SK-N-SH (cell line): ENCODE results near the gene ZFP64. TPM values are rescaled to one million over a fixed set of nuclear protein-coding genes. Genes with fewer than 3 reads are reported as not detected.

Experiments
- CTCF ChIA-PET: fragments of 300-600, 350-600 bp; formaldehyde crosslinking; extraction: SDS; loops from one replicate; lab custom pipeline; 2021; lab: Yijun Ruan, JAX
- POLR2A ChIA-PET: fragments of 350-600 bp; sonication (Branson Sonifier 250); formaldehyde crosslinking; extraction: SDS; loops from one replicate; lab custom pipeline; 2020; ENCODE audit warnings: antibody characterized with exemption, inconsistent platforms; lab: Yijun Ruan, JAX
- DNase-seq: peaks from one replicate; pipeline ENCODE4 v3.0.0; 2012
- H2AFZ ChIP-seq: fragments of 200-600 bp; sonication (generic); 2 replicates; pipeline ENCODE4 v1.8.1; 2016; ENCODE audit warnings: antibody characterized with exemption, mild to moderate bottlenecking, low read depth
- H3F3A ChIP-seq: fragments of 200-600 bp; sonication (generic); replicated peaks from 2 replicates; pipeline ENCODE3; 2016; ENCODE audit warnings: antibody characterized with exemption, mild to moderate bottlenecking; ENCODE audit not compliant: insufficient read depth
- H3K27ac ChIP-seq, 2 experiments: fragments of 200-500 bp in 1 of 2; fragments of 200-600 bp in 1 of 2; sonication (Bioruptor generic) in 1 of 2; sonication (generic), shearing (Covaris generic) in 1 of 2; 2 replicates each; pipeline versions ENCODE4 v1.5.1 to v1.6.1; 2014 to 2016; ENCODE audit warnings: low read depth in 2 of 2, inconsistent platforms in 1 of 2, low read length in 1 of 2, mild to moderate bottlenecking in 1 of 2, mixed read lengths in 1 of 2
- H3K27me3 ChIP-seq: fragments of 200-600 bp; sonication (generic), shearing (Covaris generic); 2 replicates; pipeline ENCODE4 v1.6.1; 2016; ENCODE audit warnings: mixed run types; ENCODE audit not compliant: insufficient read depth
- H3K36me3 ChIP-seq, 2 experiments: fragments of 200-500 bp in 1 of 2; fragments of 200-600 bp in 1 of 2; sonication (Bioruptor generic) in 1 of 2; sonication (generic) in 1 of 2; replicated peaks in 1 of 2; 2 replicates each; pipeline versions ENCODE3 to v1.5.1; 2014 to 2016; ENCODE audit warnings: low read length in 1 of 2, mild to moderate bottlenecking in 1 of 2; ENCODE audit not compliant: insufficient read depth in 2 of 2, control insufficient read depth in 1 of 2
- H3K4me1 ChIP-seq, 2 experiments: fragments of 200-500 bp in 1 of 2; fragments of 200-600 bp in 1 of 2; sonication (Bioruptor generic) in 1 of 2; sonication (generic), shearing (Covaris generic) in 1 of 2; 2 replicates each; pipeline versions ENCODE4 v1.5.1 to v1.6.1; 2014 to 2016; ENCODE audit warnings: low read depth in 1 of 2, low read length in 1 of 2, mixed run types in 1 of 2; ENCODE audit not compliant: insufficient read depth in 2 of 2, control insufficient read depth in 1 of 2
- H3K4me2 ChIP-seq: fragments of 200-600 bp; sonication (generic), shearing (Covaris generic); 2 replicates; pipeline ENCODE4 v1.6.1; 2017; ENCODE audit warnings: mixed run types
- H3K4me3 ChIP-seq, 2 experiments: fragments of 200-500 bp in 1 of 2; fragments of 200-600 bp in 1 of 2; sonication (Bioruptor generic) in 1 of 2; sonication (generic), shearing (Covaris generic) in 1 of 2; 2 replicates each; pipeline versions ENCODE4 v1.5.1 to v1.8.1; 2014 to 2016; ENCODE audit warnings: low read depth in 2 of 2, inconsistent platforms in 1 of 2, low read length in 1 of 2, mild to moderate bottlenecking in 1 of 2, mixed read lengths in 1 of 2, moderate library complexity in 1 of 2
- H3K79me2 ChIP-seq: fragments of 200-600 bp; sonication (generic); 2 replicates; pipeline ENCODE4 v1.8.1; 2017; ENCODE audit warnings: mild to moderate bottlenecking; ENCODE audit not compliant: insufficient read depth
- H3K9ac ChIP-seq: fragments of 200-600 bp; sonication (generic); 2 replicates; pipeline ENCODE4 v1.6.1; 2017; ENCODE audit warnings: mixed run types
- H3K9me2 ChIP-seq: fragments of 200-600 bp; sonication (generic); 2 replicates; pipeline ENCODE4 v1.6.1; 2017; ENCODE audit warnings: mixed run types
- H3K9me3 ChIP-seq: fragments of 200-600 bp; sonication (generic); 2 replicates; pipeline ENCODE4 v1.6.1; 2017; ENCODE audit warnings: mixed run types, mild to moderate bottlenecking, moderate library complexity
- H4K20me1 ChIP-seq: fragments of 200-600 bp; sonication (generic); 2 replicates; pipeline ENCODE4 v1.6.1; 2017; ENCODE audit warnings: mild to moderate bottlenecking, mixed run types; ENCODE audit not compliant: insufficient read depth
- CHD2 ChIP-seq: fragments of 150-350 bp; IDR thresholded peaks from 2 replicates; pipeline ENCODE4 v1.6.1; 2018; ENCODE audit warnings: low read length; ENCODE audit not compliant: partially characterized antibody
- EP300 ChIP-seq, 2 experiments: IDR thresholded peaks; 2 replicates each; pipeline versions ENCODE4 v1.4.0 to v1.6.1; 2012; ENCODE audit warnings: borderline replicate concordance in 1 of 2, low read depth in 1 of 2, low read length in 1 of 2
- EZH2phosphoT487 ChIP-seq: fragments of 200-600 bp; sonication (generic); IDR thresholded peaks from 2 replicates; pipeline ENCODE4 v1.6.1; 2017; ENCODE audit warnings: low read depth, mixed run types, mild to moderate bottlenecking, antibody characterized with exemption, moderate library complexity, borderline replicate concordance
- FOXM1 ChIP-seq: IDR thresholded peaks from 2 replicates; pipeline ENCODE4 v1.4.0; 2012; ENCODE audit warnings: low read depth, mild to moderate bottlenecking
- GATA2 ChIP-seq: sonication (generic); formaldehyde crosslinking; IDR thresholded peaks from 2 replicates; pipeline ENCODE4 v1.5.0; 2020; ENCODE audit warnings: mild to moderate bottlenecking, missing genetic modification reagents
- IRF3 ChIP-seq: fragments of 150-350 bp; IDR thresholded peaks from 2 replicates; pipeline ENCODE4 v1.6.1; 2016; ENCODE audit warnings: mild to moderate bottlenecking, low read depth, low read length
- JUND ChIP-seq: IDR thresholded peaks from 2 replicates; pipeline ENCODE4 v1.4.0; 2012
- PBX3 ChIP-seq: IDR thresholded peaks from 2 replicates; pipeline ENCODE4; 2012
- POLR2AphosphoS5 ChIP-seq: IDR thresholded peaks from 2 replicates; pipeline ENCODE4 v1.6.1; 2012; ENCODE audit warnings: low read depth, low read length
- RCOR1 ChIP-seq: fragments of 150-350 bp; IDR thresholded peaks from 2 replicates; pipeline ENCODE4 v1.6.1; 2017; ENCODE audit warnings: antibody characterized with exemption, low read length
- REST ChIP-seq: IDR thresholded peaks from 2 replicates; pipeline ENCODE4 v1.6.1; 2012; ENCODE audit warnings: mild to moderate bottlenecking, low read depth, low read length, moderate library complexity
- RXRA ChIP-seq: IDR thresholded peaks from 2 replicates; pipeline ENCODE4 v1.4.0; 2012; ENCODE audit warnings: low read depth, mild to moderate bottlenecking, borderline replicate concordance
- SIN3A ChIP-seq: IDR thresholded peaks from 2 replicates; pipeline ENCODE4 v1.6.1; 2012; ENCODE audit warnings: low read depth, mild to moderate bottlenecking, low read length, moderate library complexity, borderline replicate concordance
- TAF1 ChIP-seq: IDR thresholded peaks from 2 replicates; pipeline ENCODE4 v1.6.1; 2012; ENCODE audit warnings: low read depth, mild to moderate bottlenecking, low read length, moderate library complexity, borderline replicate concordance
- TEAD4 ChIP-seq: IDR thresholded peaks from 2 replicates; pipeline ENCODE4 v1.4.0; 2012; ENCODE audit warnings: mild to moderate bottlenecking, borderline replicate concordance; ENCODE audit not compliant: insufficient read depth
- USF1 ChIP-seq: IDR thresholded peaks from 2 replicates; pipeline ENCODE4 v1.4.0; 2012; ENCODE audit warnings: low read depth, borderline replicate concordance
- YY1 ChIP-seq: IDR thresholded peaks from 2 replicates; pipeline ENCODE4 v1.4.0; 2012; ENCODE audit warnings: low read depth, mild to moderate bottlenecking
- ZBTB33 ChIP-seq: IDR thresholded peaks from 2 replicates; pipeline ENCODE4 v1.4.0; 2012; ENCODE audit warnings: low read depth, borderline replicate concordance
- WGBS: methylation state at CpG from one replicate; pipeline ENCODE4 v1.1.6; 2017; ENCODE audit warnings: low lambda C conversion rate; 5-methylcytosine and 5-hydroxymethylcytosine counted together
- polyA plus RNA-seq, 3 experiments: library from polyadenylated mRNA; depleted of rRNA; stranded (reverse); fragments of >200 nt; gene quantifications; 2 replicates each; pipeline ENCODE4 v1.2.3, GENCODE V29; 2012

Gene ZFP64
- polyA plus RNA-seq, 1 of the 3 experiments (the other 2 are of a cell fraction) = 12.8 TPM

GRCh38 chr20:52168116-52168515, 23.5 kb downstream of the ZFP64 start:
- H3K36me3 ChIP-seq = peaks cover 19 to 22% of the 10 kb centered on the region in 2 experiments
- H3K4me3 ChIP-seq = no peak overlapping the region
- no peak overlapping the region for H3K9ac ChIP-seq
- H3K27ac ChIP-seq = no peak overlapping the region
- no peak for TF ChIP-seq TEAD4
- TF ChIP-seq EP300 (IDR thresholded peaks at IDR 0.05; ENCODE audit: borderline replicate concordance in 1 of 2, low read depth in 1 of 2, low read length in 1 of 2) = no peak
- no peak for TF ChIP-seq PBX3
- no peak for TF ChIP-seq IRF3
- no peak for TF ChIP-seq JUND
- TF ChIP-seq RXRA = no peak
- TF ChIP-seq POLR2AphosphoS5 = no peak
- TF ChIP-seq FOXM1 = no peak
- TF ChIP-seq TAF1 = no peak
- TF ChIP-seq REST = no peak
- TF ChIP-seq ZBTB33 = no peak
- no peak for TF ChIP-seq GATA2 (CRISPR knock-in tag)
- no peak for TF ChIP-seq USF1
- no peak for TF ChIP-seq CHD2
- TF ChIP-seq SIN3A = no peak
- no peak for TF ChIP-seq EZH2phosphoT487
- no peak for TF ChIP-seq YY1
- no peak for TF ChIP-seq RCOR1
- WGBS = 92% methylated on average over 1 of the region's 1 CpG
- no peaks in the 10 kb centered on the region for H3K9me3 ChIP-seq
- H2AFZ ChIP-seq = no peak overlapping the region
- H3K4me2 ChIP-seq = no peak overlapping the region
- 0 out of 2 replicates have a peak, but pooled peaks cover 2% of the 10 kb centered on the region for H4K20me1 ChIP-seq
- no peaks in the 10 kb centered on the region for H3K27me3 ChIP-seq
- H3K79me2 ChIP-seq = peaks cover 1% of the 10 kb centered on the region; the same call in 1 of the 2 replicates
- H3K9me2 ChIP-seq = no peaks in the 10 kb centered on the region
- ChIA-PET POLR2A (no interaction called here), CTCF (interaction anchor here (0.7 to 2.5 kb wide), 2 partner anchors 17 to 39 kb away, joined by 3 to 7 read pairs; no protein-coding TSS in a partner anchor)
- no peak for DNase-seq
- no peaks in the 10 kb centered on the region for H3K4me1 ChIP-seq
- H3F3A ChIP-seq = no peaks in the 10 kb centered on the region
